Measurements from ENCODE around the gene PLEKHA7. TPM values are rescaled to one million over a fixed set of nuclear protein-coding genes. Genes with fewer than 3 reads are reported as not detected.

PLEKHA7 gene
- total RNA-seq, 2 donors from 2014 or later: 17.5 to 21.9 TPM

DNA sequence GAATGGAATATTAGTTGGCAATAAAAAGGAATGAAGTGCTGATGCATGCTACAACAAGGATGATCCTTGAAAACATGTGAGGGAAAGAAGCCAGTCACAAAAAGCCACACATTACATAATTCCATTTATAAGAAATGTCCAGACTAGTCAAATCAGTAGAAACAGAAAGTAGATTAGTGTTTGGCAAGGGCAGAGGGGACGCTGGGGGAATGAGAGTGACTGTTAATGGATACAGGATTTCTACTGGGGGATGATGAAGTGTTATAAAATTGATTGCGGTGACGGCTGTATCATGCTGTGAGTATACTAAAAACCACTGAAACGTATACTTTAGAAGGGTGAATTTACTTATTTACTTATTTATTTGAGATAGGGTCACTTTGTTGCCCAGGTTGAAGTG, 217.9 kb downstream of the PLEKHA7 start:
- TF ChIP-seq, protein P1, sequence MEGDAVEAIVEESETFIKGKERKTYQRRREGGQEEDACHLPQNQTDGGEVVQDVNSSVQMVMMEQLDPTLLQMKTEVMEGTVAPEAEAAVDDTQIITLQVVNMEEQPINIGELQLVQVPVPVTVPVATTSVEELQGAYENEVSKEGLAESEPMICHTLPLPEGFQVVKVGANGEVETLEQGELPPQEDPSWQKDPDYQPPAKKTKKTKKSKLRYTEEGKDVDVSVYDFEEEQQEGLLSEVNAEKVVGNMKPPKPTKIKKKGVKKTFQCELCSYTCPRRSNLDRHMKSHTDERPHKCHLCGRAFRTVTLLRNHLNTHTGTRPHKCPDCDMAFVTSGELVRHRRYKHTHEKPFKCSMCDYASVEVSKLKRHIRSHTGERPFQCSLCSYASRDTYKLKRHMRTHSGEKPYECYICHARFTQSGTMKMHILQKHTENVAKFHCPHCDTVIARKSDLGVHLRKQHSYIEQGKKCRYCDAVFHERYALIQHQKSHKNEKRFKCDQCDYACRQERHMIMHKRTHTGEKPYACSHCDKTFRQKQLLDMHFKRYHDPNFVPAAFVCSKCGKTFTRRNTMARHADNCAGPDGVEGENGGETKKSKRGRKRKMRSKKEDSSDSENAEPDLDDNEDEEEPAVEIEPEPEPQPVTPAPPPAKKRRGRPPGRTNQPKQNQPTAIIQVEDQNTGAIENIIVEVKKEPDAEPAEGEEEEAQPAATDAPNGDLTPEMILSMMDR (conservative IDR thresholded peaks at IDR 0.05): no peak
- peaks cover 9% of the 10 kb centered on the region for H3K36me3 Mint-ChIP-seq (ENCODE audit: low read depth)

DNA sequence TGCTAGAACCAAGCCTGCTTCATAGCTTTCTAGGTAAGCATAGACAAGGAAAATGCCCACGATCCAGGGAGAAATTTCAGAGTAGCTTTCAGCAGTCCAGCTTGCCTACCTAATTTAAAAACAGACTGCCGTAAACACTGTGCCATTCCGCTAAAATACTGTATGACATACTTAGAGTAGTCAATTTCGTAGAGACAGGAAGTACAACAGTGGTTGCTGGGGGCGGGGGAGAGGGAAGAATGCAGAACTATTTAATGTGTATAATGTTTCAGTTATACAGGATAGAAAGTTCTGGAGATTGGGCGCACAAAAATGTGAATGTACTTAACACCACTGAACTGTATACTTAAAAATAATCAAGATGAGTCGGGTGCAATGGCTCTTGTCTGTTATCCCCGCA, 219.1 kb downstream of the PLEKHA7 start:
- H3K9ac ChIP-seq (ENCODE audit: extremely low read depth, low read length, poor library complexity, severe bottlenecking): no peak overlapping the region
- H3K4me1 Mint-ChIP-seq: peaks cover 42% of the 10 kb centered on the region
- peaks cover 16% of the 10 kb centered on the region for H3K36me3 ChIP-seq (ENCODE audit: control insufficient read depth, insufficient read depth, low read length)
- TF ChIP-seq, protein P1 (conservative IDR thresholded peaks at IDR 0.05): no peak
- H3K36me3 Mint-ChIP-seq (ENCODE audit: low read depth): peaks cover 9% of the 10 kb centered on the region
- H3K4me1 ChIP-seq (ENCODE audit: control insufficient read depth, insufficient read depth, low read length): peaks cover 15% of the 10 kb centered on the region
- H3K9me3 ChIP-seq (ENCODE audit: control insufficient read depth, low read length): no peaks in the 10 kb centered on the region
- H3K27ac ChIP-seq (ENCODE audit: low read depth, low read length): no peak overlapping the region
- H3K27me3 Mint-ChIP-seq (ENCODE audit: insufficient read depth): no peaks in the 10 kb centered on the region
- H3K27ac Mint-ChIP-seq: no peak overlapping the region
- H3K4me3 ChIP-seq (ENCODE audit: low read length): no peak overlapping the region
- no peak overlapping the region for H3K4me3 Mint-ChIP-seq
- no peaks in the 10 kb centered on the region for H3K9me3 Mint-ChIP-seq
- no peak for DNase-seq
- WGBS, 2 experiments (ENCODE audit: insufficient coverage in 1 of 2, insufficient read length in 1 of 2): 86 to 91% methylated on average over 7 to 8 of the region's 8 CpGs
- no peaks in the 10 kb centered on the region for H3K27me3 ChIP-seq (ENCODE audit: control insufficient read depth, insufficient read depth, low read length, poor library complexity, severe bottlenecking)

More for the DNA sequence above, 217.9 kb downstream of the PLEKHA7 start:
- H3K9me3 Mint-ChIP-seq: no peaks in the 10 kb centered on the region
- H3K27me3 ChIP-seq (ENCODE audit: control insufficient read depth, insufficient read depth, low read length, poor library complexity, severe bottlenecking): no peaks in the 10 kb centered on the region
- no peak overlapping the region for H3K27ac ChIP-seq (ENCODE audit: low read depth, low read length)
- peaks cover 21% of the 10 kb centered on the region for H3K4me1 ChIP-seq (ENCODE audit: control insufficient read depth, insufficient read depth, low read length)
- no peak for DNase-seq
- 95 to 96% methylated on average over 3 to 4 of the region's 4 CpGs for WGBS, 2 experiments (ENCODE audit: insufficient coverage in 1 of 2, insufficient read length in 1 of 2)
- H3K9me3 ChIP-seq (ENCODE audit: control insufficient read depth, low read length): no peaks in the 10 kb centered on the region
- no peak overlapping the region for H3K9ac ChIP-seq (ENCODE audit: extremely low read depth, low read length, poor library complexity, severe bottlenecking)
- H3K36me3 ChIP-seq (ENCODE audit: control insufficient read depth, insufficient read depth, low read length): peaks cover 10% of the 10 kb centered on the region
- no peaks in the 10 kb centered on the region for H3K27me3 Mint-ChIP-seq (ENCODE audit: insufficient read depth)
- peaks cover 52% of the 10 kb centered on the region for H3K4me1 Mint-ChIP-seq
- no peak overlapping the region for H3K4me3 ChIP-seq (ENCODE audit: low read length)
- H3K27ac Mint-ChIP-seq: no peak overlapping the region
- H3K4me3 Mint-ChIP-seq: no peak overlapping the region

DNA sequence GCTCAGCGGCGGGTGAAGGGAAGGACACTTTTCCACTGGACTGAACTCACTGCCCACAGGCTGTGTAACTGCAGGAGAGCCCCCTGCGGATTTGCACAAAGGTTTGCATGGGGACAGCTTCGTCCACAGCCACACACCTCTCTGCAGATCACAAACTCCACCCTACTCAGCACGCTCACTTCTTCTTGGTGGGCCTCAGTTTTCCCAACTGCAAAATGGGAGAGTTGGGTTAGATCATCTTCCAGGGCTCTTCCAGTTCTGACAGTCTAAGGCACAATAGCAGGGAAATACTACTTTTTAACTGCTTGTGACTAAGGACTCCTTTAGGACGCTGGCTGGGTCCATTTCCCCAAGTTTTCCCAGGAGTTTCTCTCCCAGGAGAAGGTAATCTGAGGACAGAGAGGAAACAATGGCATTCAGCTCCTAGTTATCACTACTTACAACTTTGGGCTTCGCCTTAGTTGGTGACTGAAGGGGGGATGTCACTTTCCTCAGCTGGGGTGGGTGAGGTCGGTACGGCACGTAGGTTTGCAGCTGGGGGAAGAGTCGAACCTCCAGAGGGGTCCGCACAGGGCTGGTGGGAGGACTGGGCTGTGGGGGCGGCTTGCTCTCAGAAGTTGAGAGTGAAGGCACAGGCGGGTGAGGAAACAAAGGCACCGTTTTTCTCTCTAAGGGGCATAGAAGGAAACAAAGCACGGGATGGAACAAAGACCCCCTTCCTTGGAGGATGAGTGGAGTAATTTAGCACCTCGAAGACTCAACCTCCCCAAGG, 220.0 kb downstream of the PLEKHA7 start:
- Mint-ChIP-seq H3K27me3 (ENCODE audit: insufficient read depth) (no peaks in the 10 kb centered on the region), H3K4me3 (no peak overlapping the region), H3K9me3 (no peaks in the 10 kb centered on the region), H3K27ac (peak overlapping the region; percentile 71), H3K4me1 (peaks cover 35% of the 10 kb centered on the region), H3K36me3 (ENCODE audit: low read depth) (peaks cover 9% of the 10 kb centered on the region)
- H3K27me3 ChIP-seq (ENCODE audit: control insufficient read depth, insufficient read depth, low read length, poor library complexity, severe bottlenecking): no peaks in the 10 kb centered on the region
- H3K9me3 ChIP-seq (ENCODE audit: control insufficient read depth, low read length): no peaks in the 10 kb centered on the region
- H3K36me3 ChIP-seq (ENCODE audit: control insufficient read depth, insufficient read depth, low read length): peaks cover 18% of the 10 kb centered on the region
- TF ChIP-seq, protein P1 (conservative IDR thresholded peaks at IDR 0.05): no peak
- no peak for DNase-seq
- H3K4me3 ChIP-seq (ENCODE audit: low read length): no peak overlapping the region
- H3K27ac ChIP-seq (ENCODE audit: low read depth, low read length): no peak overlapping the region
- peaks cover 8% of the 10 kb centered on the region for H3K4me1 ChIP-seq (ENCODE audit: control insufficient read depth, insufficient read depth, low read length)
- WGBS, 2 experiments (ENCODE audit: insufficient coverage in 1 of 2, insufficient read length in 1 of 2): 82 to 83% methylated on average over 11 to 15 of the region's 17 CpGs
- H3K9ac ChIP-seq (ENCODE audit: extremely low read depth, low read length, poor library complexity, severe bottlenecking): no peak overlapping the region
